Measurements from ENCODE around the gene ABHD15.

Gene ABHD15

GRCh38 chr17:29594519-29595090 lies 27.8 kb upstream of the ABHD15 start:
- no peak for DNase-seq

- peak; percentile 4 to 17 for DNase-seq
These were observed 27.0 kb upstream of the ABHD15 start for GRCh38 chr17:29593591-29594518.

DNA sequence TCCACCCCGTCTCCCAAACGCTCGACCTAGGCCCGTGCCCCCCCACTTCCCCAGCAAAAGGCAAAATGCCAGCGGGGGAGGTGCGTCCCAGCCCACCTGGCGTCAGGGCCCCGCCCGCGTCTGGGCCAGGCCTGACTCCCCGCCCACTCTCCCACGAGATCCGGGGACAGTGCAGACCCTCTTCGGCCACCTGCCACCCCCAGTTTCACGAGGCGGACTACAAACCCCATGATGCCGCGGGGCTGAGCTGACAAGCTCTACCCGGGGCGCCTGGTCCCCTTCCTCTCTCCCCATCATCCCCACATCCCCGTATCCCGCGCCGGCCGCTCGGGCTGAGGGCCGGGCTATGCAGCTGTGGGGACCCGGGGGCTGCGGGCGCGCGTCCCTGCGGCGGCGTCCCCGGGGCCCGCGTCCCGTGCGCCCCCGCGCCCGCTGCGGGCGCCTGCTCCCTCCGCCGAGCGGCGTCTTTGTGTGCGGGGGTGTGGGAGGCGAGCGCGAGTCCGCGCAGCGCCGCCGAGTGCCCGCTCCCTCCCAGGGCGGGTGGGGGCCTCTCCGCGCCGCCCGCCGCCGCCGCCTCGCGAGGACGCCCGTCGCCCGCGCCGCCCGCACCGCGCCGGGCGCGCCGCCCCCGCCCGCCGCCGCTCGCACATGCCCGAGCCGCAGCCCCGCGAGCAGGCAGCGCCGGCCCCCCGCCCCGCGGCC lies 26.2 kb upstream of the ABHD15 start, which contains the start of gene ANKRD13B:
Gene ANKRD13B (plus strand): TSS at position 283 of the 702 bp plus-strand sequence. CDS start 490 bp downstream, outside the sequence.
- DNase-seq, result peak; percentile 71 to 81

DNA sequence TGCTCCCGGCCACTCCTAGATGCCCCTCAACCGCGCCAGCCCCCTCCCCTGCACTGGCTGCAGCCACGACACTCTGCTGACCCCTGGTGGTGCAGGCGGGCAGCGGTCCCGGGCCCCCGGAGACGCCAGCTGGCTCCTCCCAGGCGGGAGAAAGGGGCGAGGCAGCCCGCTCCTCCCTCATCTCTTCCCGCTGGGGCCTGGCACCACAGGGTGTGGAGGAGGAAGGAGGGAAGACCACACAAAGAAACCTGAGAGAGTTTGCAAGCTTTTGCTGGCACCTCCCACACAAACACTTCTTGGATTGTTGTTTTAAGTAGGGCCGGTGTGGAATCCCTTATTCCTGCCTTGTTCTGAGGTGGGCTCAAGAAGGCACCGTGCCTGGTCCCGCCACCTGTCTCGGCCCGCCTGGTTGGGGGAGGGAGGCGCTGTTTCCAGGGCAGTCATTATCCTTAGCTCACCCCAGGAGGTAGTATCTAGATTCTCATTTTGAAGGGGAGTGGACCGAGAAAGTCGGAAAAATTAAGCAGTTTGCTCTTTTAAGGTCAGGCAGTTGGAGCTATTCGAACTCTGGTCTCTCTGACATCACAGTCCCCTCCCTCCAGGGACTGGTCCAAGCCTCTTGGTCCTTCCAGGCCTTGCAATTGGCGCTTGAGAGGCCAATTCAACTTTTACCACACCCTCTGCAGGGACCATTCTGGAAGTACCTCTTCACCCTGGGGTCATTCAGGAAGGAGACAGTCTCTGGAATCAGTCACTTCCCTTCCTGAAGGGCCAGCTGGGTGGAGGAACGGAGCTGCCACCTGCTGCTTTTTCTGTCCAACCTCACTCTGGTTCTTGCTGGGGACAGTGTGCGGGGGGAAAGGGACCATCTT lies 25.1 kb upstream of the ABHD15 start:
- DNase-seq, result peak; percentile 82 to 83

DNA sequence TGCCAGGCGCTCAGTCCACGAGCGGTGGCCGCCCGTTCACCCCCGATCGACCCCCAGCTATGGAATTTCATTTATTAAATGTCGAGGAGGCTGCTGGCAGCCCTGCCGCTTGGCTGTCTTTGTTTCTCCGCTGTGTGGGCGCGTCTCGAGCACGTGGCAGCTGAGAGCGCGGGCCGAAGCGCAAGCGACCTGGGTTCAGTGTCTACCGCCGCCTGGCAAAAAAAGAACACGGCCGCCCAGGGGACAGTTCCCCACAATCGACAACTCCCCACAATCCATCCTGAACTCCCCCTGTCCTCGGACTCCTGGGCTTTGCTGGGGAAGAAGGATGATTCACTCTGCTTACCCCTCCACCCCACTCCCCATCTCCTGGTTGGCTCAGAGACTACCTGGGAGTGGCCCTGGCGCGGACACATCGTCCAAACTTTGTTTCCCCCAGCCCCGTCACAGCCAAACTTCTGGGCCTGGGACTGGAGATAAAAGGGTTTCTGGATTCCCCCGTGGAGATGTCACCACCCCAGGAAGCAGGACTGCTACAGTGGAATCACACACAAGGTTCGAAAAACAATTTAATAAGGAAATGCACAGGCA lies 24.4 kb upstream of the ABHD15 start:
- DNase-seq, result peak; percentile 64 to 76

- peak; percentile 50 to 58 for DNase-seq
These were observed 23.7 kb upstream of the ABHD15 start for GRCh38 chr17:29590411-29591145.

DNA sequence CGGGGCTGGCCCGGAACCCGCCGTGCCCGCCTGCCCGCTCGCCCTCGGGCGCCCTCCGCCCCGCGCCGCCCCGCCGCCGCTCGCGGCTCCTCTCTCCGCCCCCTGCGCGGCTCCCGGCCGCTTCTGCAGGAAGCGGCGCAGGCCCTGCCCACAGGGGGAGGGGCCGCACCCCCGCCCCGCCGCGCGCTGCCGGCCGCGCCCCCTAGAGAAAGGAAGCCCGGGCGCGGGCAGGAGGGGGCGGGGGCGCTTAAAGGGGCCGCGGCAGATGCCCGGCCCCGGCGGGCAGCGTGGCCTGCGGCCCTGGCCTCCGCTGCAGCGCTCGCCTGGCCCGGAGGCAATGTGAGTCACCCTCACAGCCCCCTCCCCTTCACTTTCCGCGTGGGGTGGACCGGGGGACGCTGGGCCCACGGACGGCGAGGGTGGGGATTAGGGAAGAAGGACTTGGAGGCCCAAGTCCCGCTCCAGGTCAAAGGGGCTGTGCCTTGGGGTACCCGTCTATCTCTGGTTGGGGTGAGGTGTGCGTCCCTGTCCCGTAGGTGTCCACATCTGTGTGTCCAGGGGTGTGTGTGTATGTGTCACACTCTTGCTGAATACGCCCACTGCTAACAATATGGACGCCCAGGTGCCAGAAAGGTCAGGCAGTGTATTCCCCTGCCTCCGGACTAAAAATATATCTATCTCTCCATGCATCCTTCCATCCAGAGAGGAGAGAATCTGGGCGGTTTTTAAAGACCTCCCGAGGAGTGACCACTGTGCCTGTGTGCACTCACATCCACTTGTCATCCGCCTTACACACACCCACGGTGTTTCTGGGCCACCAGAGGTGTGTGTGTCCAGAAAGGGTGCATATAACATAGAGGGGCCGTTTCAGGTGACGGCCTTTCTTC lies 22.9 kb upstream of the ABHD15 start, which contains the start of gene GIT1:
Gene GIT1 (minus strand): TSS at position 125 of the 887 bp plus-strand sequence. CDS start 270 bp downstream, outside the sequence.
- peak; percentile 66 to 82 for DNase-seq

GRCh38 chr17:29588562-29589411 lies 21.9 kb upstream of the ABHD15 start:
- DNase-seq, result peak; percentile 4 to 38

DNA sequence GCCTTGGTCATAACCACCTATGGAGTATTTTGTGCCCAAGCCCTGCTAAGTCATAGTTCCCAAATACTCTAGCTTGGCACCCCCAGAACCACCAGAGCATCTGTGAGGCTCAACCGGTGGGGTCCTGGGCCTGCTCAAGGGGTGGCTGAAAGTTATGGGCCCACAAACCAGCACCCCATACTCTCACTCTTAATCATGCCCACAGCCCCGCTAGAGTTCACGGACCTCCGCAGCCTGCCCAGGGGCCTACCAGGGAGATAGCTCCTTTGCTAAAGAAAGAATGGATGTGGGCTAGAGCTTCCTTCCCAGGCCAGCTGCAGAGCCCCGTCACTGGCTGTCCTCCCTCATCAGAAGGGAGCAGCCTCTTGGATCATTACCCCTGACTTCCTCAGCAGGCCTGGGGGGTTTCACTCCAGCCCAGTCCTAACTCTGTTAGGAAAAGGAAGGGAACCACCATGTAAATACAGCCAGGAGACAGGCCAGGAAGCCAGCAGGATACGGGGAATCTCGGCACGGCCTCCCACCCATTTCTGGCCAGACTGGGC lies 21.3 kb upstream of the ABHD15 start:
- no peak for DNase-seq

DNA sequence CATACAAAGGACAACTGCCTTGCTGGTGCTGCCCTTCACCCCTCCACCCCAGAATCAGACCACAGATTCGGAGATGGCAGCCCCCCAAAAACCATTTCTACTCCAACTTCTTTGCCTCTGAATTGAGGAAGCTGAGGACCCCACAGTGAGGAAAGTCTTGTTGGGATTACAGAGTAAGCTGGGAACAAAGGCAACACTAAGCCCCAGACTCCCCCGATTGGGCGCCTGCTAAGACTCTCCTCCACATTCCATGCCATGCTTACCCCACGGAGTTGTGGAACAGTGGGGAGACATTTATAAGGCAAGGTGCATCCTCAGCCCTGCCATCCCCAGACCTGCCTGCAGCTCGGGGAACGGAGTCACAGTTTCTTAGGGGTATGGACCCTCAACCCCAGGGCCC lies 20.8 kb upstream of the ABHD15 start:
- DNase-seq, result no peak

- DNase-seq, result no peak
These were observed 20.0 kb upstream of the ABHD15 start for GRCh38 chr17:29586676-29587469.

GRCh38 chr17:29585080-29585751 lies 18.4 kb upstream of the ABHD15 start:
- DNase-seq, result no peak

DNA sequence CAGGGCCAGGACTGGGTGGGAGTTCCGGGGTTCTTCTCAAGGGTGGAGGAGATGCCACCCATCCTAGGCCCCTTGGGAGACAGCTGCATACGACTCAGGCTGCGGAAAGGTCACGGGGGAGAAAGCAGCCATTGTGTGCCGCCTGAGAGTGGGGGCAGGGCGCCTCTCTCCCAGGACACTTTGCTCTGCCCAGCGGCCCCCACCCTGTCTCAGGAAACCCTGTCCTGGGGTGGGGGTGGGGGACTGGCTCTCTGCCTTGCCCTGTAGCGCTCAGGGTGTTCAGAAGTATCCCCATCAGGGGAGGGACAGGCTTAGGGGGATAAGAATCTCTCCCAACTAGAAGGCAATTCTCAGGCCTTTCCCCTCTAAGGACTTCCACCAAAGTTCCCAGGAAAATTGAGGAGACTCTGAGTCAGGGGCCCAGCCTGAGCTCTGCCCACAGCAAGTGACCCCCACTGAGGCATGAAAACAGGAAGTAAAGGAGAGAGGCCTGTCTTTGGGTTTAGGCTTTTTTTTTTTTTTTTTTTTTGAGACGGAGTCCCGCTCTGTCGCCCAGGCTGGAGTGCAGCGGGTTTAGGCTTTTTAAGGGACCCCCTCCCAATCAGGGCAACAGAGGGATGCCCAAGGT lies 17.7 kb upstream of the ABHD15 start:
- no peak for DNase-seq

GRCh38 chr17:29583324-29584248 lies 16.7 kb upstream of the ABHD15 start:
- DNase-seq, result no peak

DNA sequence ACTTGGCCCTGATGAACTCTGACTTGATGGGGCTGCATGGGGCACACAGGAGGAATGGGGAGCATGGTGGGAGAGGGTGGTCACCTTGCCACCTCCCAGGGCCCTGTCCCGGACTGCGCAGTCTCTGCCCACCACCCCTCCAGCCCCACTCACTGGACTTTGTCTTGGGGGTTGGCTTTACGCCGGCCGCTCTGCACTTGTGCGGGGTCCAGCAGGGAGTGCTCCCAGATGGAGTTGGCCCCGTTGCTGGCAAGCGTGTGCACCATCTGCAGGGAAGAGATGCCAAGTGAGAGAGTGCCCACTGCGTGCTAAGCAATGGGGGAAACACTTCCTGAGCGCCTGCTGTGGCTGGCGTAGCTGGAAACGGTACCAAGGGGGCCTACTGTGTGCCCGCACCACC lies 15.9 kb upstream of the ABHD15 start:
- no peak for DNase-seq
